Heart left ventricle (tissue), 16 donors: ENCODE measurements around the gene TMEM234. TPM values are rescaled to one million over a fixed set of nuclear protein-coding genes. Genes with fewer than 3 reads are reported as not detected.

Experiments
- ATAC-seq, 4 donors: fragments of 200-7000 bp; cut with Tn5 transposase; one replicate each; pipeline ENCODE4 v1.9.1; 2020 to 2022; ENCODE audit warnings: moderate library complexity in 4 of 4, mild to moderate bottlenecking in 3 of 4, moderate number of reproducible peaks in 1 of 4
- DNase-seq, 5 donors: peaks; one replicate each; pipeline ENCODE4 v3.0.0-alpha.2; 2020
- H3K27ac ChIP-seq, 12 donors: fragments of 200-600 bp; sonication (generic) in 4 of 12; one replicate each; pipeline versions ENCODE4 v1.5.0 to v1.8.0; 2016 to 2022; ENCODE audit warnings: mild to moderate bottlenecking in 2 of 12
- H3K27me3 ChIP-seq, 9 donors: fragments of 200-600 bp; sonication (generic) in 2 of 9; one replicate each; pipeline versions ENCODE4 v1.5.1 to v1.8.0; 2016 to 2022; ENCODE audit warnings: mild to moderate bottlenecking in 3 of 9
- H3K36me3 ChIP-seq, 9 donors: fragments of 200-600 bp; sonication (generic) in 2 of 9; one replicate each; pipeline versions ENCODE4 v1.5.0 to v1.8.0; 2018 to 2022; ENCODE audit warnings: mild to moderate bottlenecking in 2 of 9
- H3K4me1 ChIP-seq, 12 donors: fragments of 200-600 bp; sonication (generic) in 4 of 12; one replicate each; pipeline versions ENCODE4 v1.5.0 to v1.8.0; 2016 to 2022; ENCODE audit warnings: mild to moderate bottlenecking in 3 of 12
- H3K4me3 ChIP-seq, 12 donors: fragments of 200-600 bp; sonication (generic) in 4 of 12; one replicate each; pipeline versions ENCODE4 v1.5.0 to v1.8.0; 2017 to 2022; ENCODE audit warnings: mild to moderate bottlenecking in 9 of 12, moderate library complexity in 4 of 12
- H3K9me3 ChIP-seq, 12 donors: fragments of 200-600 bp; sonication (generic) in 4 of 12; one replicate each; pipeline versions ENCODE4 v1.5.0 to v1.8.0; 2016 to 2022; ENCODE audit warnings: mild to moderate bottlenecking in 1 of 12
- CTCF ChIP-seq, 12 donors: fragments of 200-600 bp; sonication (generic) in 4 of 12; IDR thresholded peaks; one replicate each; pipeline versions ENCODE4 v1.5.0 to v1.8.0; 2018 to 2022; ENCODE audit warnings: antibody characterized with exemption in 12 of 12, mild to moderate bottlenecking in 5 of 12
- POLR2A ChIP-seq, 2 donors: fragments of 450-650 bp; IDR thresholded peaks; one replicate each; pipeline ENCODE4 v1.6.1; 2017; ENCODE audit warnings: antibody characterized with exemption in 2 of 2, mild to moderate bottlenecking in 2 of 2, moderate library complexity in 2 of 2
- WGBS, 4 donors: extraction: QIAGEN DNeasy Blood & Tissue Kit in 2 of 4; methylation state at CpG; one replicate each; pipeline versions ENCODE4 v1.1.5 to v1.1.7; 2013 to 2018; 5-methylcytosine and 5-hydroxymethylcytosine counted together
- intact Hi-C, 10 donors: fragments of 100-400 bp; cut with DNase I; formaldehyde crosslinking; loops; one replicate each; pipeline versions ENCODE4 v1.11.1 to v1.14.2; 2022
- polyA plus RNA-seq, 2 donors: library from polyadenylated mRNA; stranded (reverse); fragments of 200-250 nt; gene quantifications; one replicate each; pipeline ENCODE4 v1.2.3, GENCODE V29; 2013
- total RNA-seq, 9 donors: library from RNA; depleted of rRNA in 2 of 9; stranded (reverse); fragments of >200 nt in 2 of 9; fragmentation: NEBNext Ultra II Directional in 3 of 9; extraction: Animal tissue kit (Norgen Biotek cat#: 25700) in 3 of 9; gene quantifications; one replicate each; pipeline versions ENCODE4 v1.1.0 to v1.2.4, GENCODE V29; 2016 to 2023
- donor health status: ischemic (EF 13 %, LVEDD 7.1; RV severe dilation, severe dysfunction).
- donor health status: healthy with polysubstance abuse.
- donor health status: DM: no; HTN: yes; CAD: no.
- donor health status: DM: no; HTN: no; CAD: no.
- donor health status: ischemic (EF 25% LVEDD 6.9; RV normal size, moderate dysfunction).
- donor health status: ischemic (EF 25% LVEDD 5.7; RV mildly dilated, moderate dysfunction).
- donor health status: healthy.
- donor health status: DM: yes; HTN: yes; CAD: no.
- donor health status: ischemic (EF 35%, LVEDD 5.7; RV mildly dilated, moderate dysfunction).
- donor health status: nonischemic (EF 11% LVEDD 7.7; RV severe dilation, severe dysfunction).
- donor health status: DM: yes; HTN: yes; CAD: no.
- donor health status: PGD.
- donor health status: ischemic (EF 29% LVEDD 5.4; RV normal size, mild dysfunction).
- donor health status: nonischemic (EF 23%, LVEDD 6.1; RV moderate dilation, normal function).

The TMEM234 gene
- total and polyA plus RNA-seq, 11 donors = 7.7 to 19.8 (median 10.8) TPM

- DNase-seq (no peak), ATAC-seq (no peak)
- WGBS, 4 donors = 89 to 94% (median 93%) methylated on average over 10 of the region's 10 CpGs
- H3K4me1 ChIP-seq = peaks cover 0 to 29% (median 23%) of the 10 kb centered on the region in 12 donors
- H3K27me3 ChIP-seq = no peaks in the 10 kb centered on the region
- no peaks in the 10 kb centered on the region for H3K9me3 ChIP-seq
- TF ChIP-seq POLR2A (IDR thresholded peaks at IDR 0.05) = no peak
- no peak for TF ChIP-seq CTCF (IDR thresholded peaks at IDR 0.05)
- peak overlapping the region in 1 of 12 donors; percentile 93 for H3K27ac ChIP-seq
- H3K4me3 ChIP-seq = peak overlapping the region in 1 of 12 donors; percentile 58
- intact Hi-C loops = no loop called here
- no peaks in the 10 kb centered on the region for H3K36me3 ChIP-seq
Measured at GRCh38 chr1:32255072-32256071, 33.2 kb upstream of the TMEM234 start.

GRCh38 chr1:32250893-32251716 is 29.0 kb upstream of the TMEM234 start, which contains the start of gene LCK:
LCK (plus strand) TSS chr1:32251265; CDS start chr1:32274330, 23,065 bp downstream.
- Histone ChIP-seq H3K9me3 (no peaks in the 10 kb centered on the region), H3K27ac (peak within 1 kb of the TSS; percentile 49 to 93 (median 86)), H3K36me3 (no peaks in the 10 kb centered on the region), H3K4me3 (peak within 1 kb of the TSS in 4 of 12 donors; percentile 9 to 58 (median 22)), H3K4me1 (peaks cover 0 to 69% (median 59%) of the 10 kb centered on the region in 12 donors), H3K27me3 (no peaks in the 10 kb centered on the region)
- TF ChIP-seq POLR2A (IDR thresholded peaks at IDR 0.05) (no peak), CTCF (IDR thresholded peaks at IDR 0.05) (no peak)
- no peak for DNase-seq
- WGBS, 4 donors = 68 to 77% (median 72%) methylated on average over 24 to 25 of the region's 25 CpGs
- intact Hi-C loops = no loop called here
- ATAC-seq = no peak

- no peaks in the 10 kb centered on the region for H3K36me3 ChIP-seq
- intact Hi-C loops = loop anchor here in 3 of 10 donors (2.0 to 10.0 kb wide), 3 partner anchors 41 to 65 kb away; partner anchors contain the start of gene HDAC1 (in 1 of the 3)
- peaks cover 0 to 73% (median 63%) of the 10 kb centered on the region in 12 donors for H3K4me1 ChIP-seq
- H3K4me3 ChIP-seq = peak overlapping the region in 2 of 12 donors; percentile 14 to 58
- 56 to 69% (median 60%) methylated on average over 9 of the region's 9 CpGs for WGBS, 4 donors
- TF ChIP-seq POLR2A (IDR thresholded peaks at IDR 0.05) = no peak
- no peak for TF ChIP-seq CTCF (IDR thresholded peaks at IDR 0.05)
- ATAC-seq (peak; percentile 34 to 83 (median 69)), DNase-seq (peak; percentile 64 to 84 (median 78))
- H3K27me3 ChIP-seq = no peaks in the 10 kb centered on the region
- H3K9me3 ChIP-seq = no peaks in the 10 kb centered on the region
- peak overlapping the region; percentile 49 to 95 (median 86) for H3K27ac ChIP-seq
Measured at GRCh38 chr1:32249831-32250525, 27.8 kb upstream of the TMEM234 start.
